GM23338 (cell line): ENCODE measurements around the gene ETAA1. TPM values are rescaled to one million over a fixed set of nuclear protein-coding genes. Genes with fewer than 3 reads are reported as not detected.
A peak's percentile ranks its signal among the peaks of the same experiment; 100 is the strongest.

Experiments used
- ATAC-seq: fragments of 200-7000 bp; cut with Tn5 transposase; 3 replicates; pipeline ENCODE4 v1.9.1; 2020
- DNase-seq: peaks from one replicate; pipeline ENCODE4 v3.0.0-alpha.2; 2015; ENCODE audit warnings: low spot score
- H2AFZ ChIP-seq: fragments of 200-600 bp; sonication (generic); 2 replicates; pipeline ENCODE4 v1.8.0; 2016; ENCODE audit warnings: antibody characterized with exemption, mild to moderate bottlenecking, moderate library complexity
- H3F3A ChIP-seq: fragments of 200-600 bp; sonication (generic); replicated peaks from 2 replicates; pipeline ENCODE4 v1.8.0; 2017; ENCODE audit warnings: antibody characterized with exemption, mixed run types, low read depth
- H3K27ac ChIP-seq: fragments of 200-600 bp; sonication (generic); 2 replicates; pipeline ENCODE4 v1.6.1; 2016; ENCODE audit warnings: low read depth
- H3K27me3 ChIP-seq: fragments of 200-600 bp; sonication (generic); 2 replicates; pipeline ENCODE4 v1.8.0; 2016; ENCODE audit warnings: mild to moderate bottlenecking, mixed run types, moderate library complexity; ENCODE audit not compliant: insufficient read depth
- H3K36me3 ChIP-seq: fragments of 200-600 bp; sonication (generic); 2 replicates; pipeline ENCODE4 v1.8.0; 2016; ENCODE audit warnings: mild to moderate bottlenecking; ENCODE audit not compliant: insufficient read depth
- H3K4me1 ChIP-seq: fragments of 200-600 bp; sonication (generic); 2 replicates; pipeline ENCODE4 v1.8.0; 2016; ENCODE audit warnings: mild to moderate bottlenecking, moderate library complexity; ENCODE audit not compliant: insufficient read depth
- H3K4me2 ChIP-seq: fragments of 200-600 bp; sonication (generic); 2 replicates; pipeline ENCODE4 v1.7.1; 2017; ENCODE audit warnings: mixed run types
- H3K4me3 ChIP-seq: fragments of 200-600 bp; sonication (generic); 2 replicates; pipeline ENCODE4 v1.6.1; 2016; ENCODE audit warnings: mixed run types
- H3K79me2 ChIP-seq: fragments of 200-600 bp; sonication (generic); replicated peaks from 2 replicates; pipeline ENCODE4 v1.8.0; 2017; ENCODE audit warnings: mild to moderate bottlenecking; ENCODE audit not compliant: insufficient read depth
- H3K9me2 ChIP-seq: fragments of 200-600 bp; sonication (generic); 2 replicates; pipeline ENCODE4 v1.8.0; 2017; ENCODE audit not compliant: insufficient read depth
- H4K20me1 ChIP-seq: fragments of 200-600 bp; sonication (generic); replicated peaks from 2 replicates; pipeline ENCODE4 v1.8.0; 2017; ENCODE audit warnings: mild to moderate bottlenecking; ENCODE audit not compliant: insufficient read depth
- H3K27ac Mint-ChIP-seq: 2 replicates; pipeline ENCODE4 v1.8.0; 2020; ENCODE audit warnings: inconsistent platforms, mild to moderate bottlenecking, moderate library complexity, mixed read lengths
- H3K27me3 Mint-ChIP-seq: 3 replicates; pipeline ENCODE4 v1.8.0; 2022; ENCODE audit warnings: low read depth, mild to moderate bottlenecking, moderate library complexity, mixed read lengths, inconsistent platforms; ENCODE audit not compliant: insufficient read depth, poor library complexity
- H3K36me3 Mint-ChIP-seq: 3 replicates; pipeline ENCODE4 v1.8.0; 2021; ENCODE audit warnings: low read depth, mild to moderate bottlenecking, inconsistent platforms, moderate library complexity, mixed read lengths
- H3K4me1 Mint-ChIP-seq: 3 replicates; pipeline ENCODE4 v1.8.0; 2020; ENCODE audit warnings: mild to moderate bottlenecking, inconsistent platforms, mixed read lengths
- H3K4me3 Mint-ChIP-seq: 3 replicates; pipeline ENCODE4 v1.8.0; 2021; ENCODE audit warnings: moderate library complexity, mild to moderate bottlenecking, inconsistent platforms, mixed read lengths
- H3K9me3 Mint-ChIP-seq: 3 replicates; pipeline ENCODE4 v1.8.0; 2020; ENCODE audit warnings: moderate library complexity, mild to moderate bottlenecking, inconsistent platforms, mixed read lengths
- CREB1 ChIP-seq: fragments of 250-450 bp; sonication (Bioruptor Pico); IDR thresholded peaks from 2 replicates; pipeline ENCODE4 v1.5.0; 2020; ENCODE audit warnings: low read depth, mild to moderate bottlenecking, moderate library complexity
- EZH2 ChIP-seq: fragments of 200-600 bp; sonication (generic); IDR thresholded peaks from one replicate; pipeline ENCODE4 v1.8.0; 2017; ENCODE audit warnings: antibody characterized with exemption, mild to moderate bottlenecking, low read depth; ENCODE audit not compliant: unreplicated experiment
- EZH2phosphoT487 ChIP-seq: fragments of 200-600 bp; sonication (generic); IDR thresholded peaks from one replicate; pipeline ENCODE4 v1.8.1; 2018; ENCODE audit warnings: antibody characterized with exemption; ENCODE audit not compliant: unreplicated experiment
- JUNB ChIP-seq: IDR thresholded peaks from one replicate; pipeline ENCODE4 v1.6.1; 2016; ENCODE audit warnings: antibody characterized with exemption; ENCODE audit not compliant: unreplicated experiment
- NANOG ChIP-seq: IDR thresholded peaks from 2 replicates; pipeline ENCODE4 v1.6.1; 2016; ENCODE audit warnings: antibody characterized with exemption, borderline replicate concordance
- POLR2AphosphoS5 ChIP-seq: IDR thresholded peaks from 2 replicates; pipeline ENCODE4 v1.6.1; 2016; ENCODE audit warnings: antibody characterized with exemption, low read depth
- STAT1 ChIP-seq: IDR thresholded peaks from one replicate; pipeline ENCODE4 v1.6.1; 2016; ENCODE audit warnings: antibody characterized with exemption; ENCODE audit not compliant: unreplicated experiment
- ZNF114 ChIP-seq: fragments of 250-450 bp; sonication (Bioruptor Pico); IDR thresholded peaks from 2 replicates; pipeline ENCODE4 v1.5.0; 2020; ENCODE audit warnings: mild to moderate bottlenecking, moderate library complexity
- ZNF331 ChIP-seq: fragments of 250-450 bp; sonication (Bioruptor Pico); IDR thresholded peaks from 2 replicates; pipeline ENCODE4 v1.5.0; 2020; ENCODE audit warnings: low read depth, mild to moderate bottlenecking, moderate library complexity
- polyA plus RNA-seq: library from polyadenylated mRNA; unstranded; fragments of >200 nt; fragmentation: Nextera tagmentation; extraction: Ambion mirVana; gene quantifications from 2 replicates; pipeline ENCODE4 v1.2.1, GENCODE V29; 2016
- total RNA-seq: library from RNA; depleted of rRNA; stranded (reverse); fragments of >200 nt; shearing (Covaris generic); gene quantifications from 2 replicates; pipeline ENCODE4 v1.2.3, GENCODE V29; 2014
- TF ChIP-seq, protein P1 (sequence below): IDR thresholded peaks from one replicate; pipeline ENCODE4 v1.6.1; 2018; ENCODE audit warnings: antibody characterized with exemption; ENCODE audit not compliant: unreplicated experiment
- TF ChIP-seq, protein P2 (sequence below): IDR thresholded peaks from 2 replicates; pipeline ENCODE4 v1.6.1; 2016; ENCODE audit warnings: antibody characterized with exemption
- TF ChIP-seq, protein P3 (sequence below), 2 experiments: fragments of 200-600 bp in 1 of 2; sonication (generic) in 1 of 2; conservative IDR thresholded peaks; 2 replicates each; pipeline versions ENCODE4 v1.5.1 to v1.6.1; 2016 to 2017; ENCODE audit warnings: antibody characterized with exemption in 2 of 2, low read depth in 2 of 2, mild to moderate bottlenecking in 2 of 2, moderate library complexity in 1 of 2

The ETAA1 gene
- total and polyA plus RNA-seq, 2 experiments from 2014 or later, result 22.2 to 45.5 TPM

DNA sequence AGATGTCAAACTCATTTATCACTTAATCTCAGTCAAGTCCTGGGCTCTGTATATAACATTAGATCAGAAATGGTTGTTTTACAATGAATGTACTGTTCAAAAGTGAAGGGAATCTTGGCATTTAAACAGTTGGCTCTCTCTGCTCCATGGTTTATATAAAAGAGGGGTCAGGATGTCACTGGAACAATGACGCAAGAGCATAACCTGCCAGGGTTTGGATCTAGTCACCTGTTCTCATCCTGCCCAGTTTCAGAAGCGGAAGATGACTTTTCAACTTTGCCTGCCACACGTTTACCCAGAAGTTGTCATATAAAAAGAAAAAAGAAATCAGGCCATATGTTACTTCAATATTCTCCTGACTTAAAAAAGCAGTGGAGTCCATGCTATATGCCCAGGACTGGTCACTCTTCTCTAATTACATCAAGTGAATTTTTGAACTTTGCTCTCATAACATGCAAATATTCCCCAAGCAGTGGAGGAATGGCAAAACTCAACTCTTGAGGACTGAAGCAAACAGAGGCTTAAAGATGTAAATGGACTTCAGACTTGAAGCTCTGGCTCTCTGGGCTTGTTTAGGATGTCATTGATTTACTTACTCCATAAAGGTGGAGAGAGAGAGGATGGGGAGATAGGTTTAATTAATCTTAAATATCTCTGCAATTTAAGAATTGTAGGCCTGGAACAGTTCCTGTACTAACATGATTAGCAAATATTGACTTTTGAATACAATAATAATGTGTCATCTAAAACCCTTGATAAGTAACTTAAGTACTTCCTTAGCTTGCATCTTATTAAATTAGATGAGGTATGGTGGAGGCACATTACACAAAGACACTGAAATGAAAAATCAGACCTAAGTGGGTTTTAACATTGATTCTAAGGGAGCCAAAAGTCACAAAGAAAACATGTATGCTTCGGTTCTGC is 58.3 kb downstream of the ETAA1 start:
- H3K4me1 ChIP-seq, result no peaks in the 10 kb centered on the region
- H4K20me1 ChIP-seq, result no peaks in the 10 kb centered on the region
- Mint-ChIP-seq H3K36me3 (no peaks in the 10 kb centered on the region), H3K27ac (no peak overlapping the region), H3K27me3 (no peaks in the 10 kb centered on the region), H3K4me3 (no peak overlapping the region), H3K4me1 (peaks cover 8% of the 10 kb centered on the region; the same call in 2 of the 3 replicates), H3K9me3 (no peaks in the 10 kb centered on the region)
- H3K27me3 ChIP-seq, result no peaks in the 10 kb centered on the region
- TF ChIP-seq JUNB (no peak), CREB1 (CRISPR knock-in tag) (no peak), EZH2phosphoT487 (no peak), EZH2 (no peak), POLR2AphosphoS5 (no peak), ZNF331 (no peak)
- TF ChIP-seq, protein P1, sequence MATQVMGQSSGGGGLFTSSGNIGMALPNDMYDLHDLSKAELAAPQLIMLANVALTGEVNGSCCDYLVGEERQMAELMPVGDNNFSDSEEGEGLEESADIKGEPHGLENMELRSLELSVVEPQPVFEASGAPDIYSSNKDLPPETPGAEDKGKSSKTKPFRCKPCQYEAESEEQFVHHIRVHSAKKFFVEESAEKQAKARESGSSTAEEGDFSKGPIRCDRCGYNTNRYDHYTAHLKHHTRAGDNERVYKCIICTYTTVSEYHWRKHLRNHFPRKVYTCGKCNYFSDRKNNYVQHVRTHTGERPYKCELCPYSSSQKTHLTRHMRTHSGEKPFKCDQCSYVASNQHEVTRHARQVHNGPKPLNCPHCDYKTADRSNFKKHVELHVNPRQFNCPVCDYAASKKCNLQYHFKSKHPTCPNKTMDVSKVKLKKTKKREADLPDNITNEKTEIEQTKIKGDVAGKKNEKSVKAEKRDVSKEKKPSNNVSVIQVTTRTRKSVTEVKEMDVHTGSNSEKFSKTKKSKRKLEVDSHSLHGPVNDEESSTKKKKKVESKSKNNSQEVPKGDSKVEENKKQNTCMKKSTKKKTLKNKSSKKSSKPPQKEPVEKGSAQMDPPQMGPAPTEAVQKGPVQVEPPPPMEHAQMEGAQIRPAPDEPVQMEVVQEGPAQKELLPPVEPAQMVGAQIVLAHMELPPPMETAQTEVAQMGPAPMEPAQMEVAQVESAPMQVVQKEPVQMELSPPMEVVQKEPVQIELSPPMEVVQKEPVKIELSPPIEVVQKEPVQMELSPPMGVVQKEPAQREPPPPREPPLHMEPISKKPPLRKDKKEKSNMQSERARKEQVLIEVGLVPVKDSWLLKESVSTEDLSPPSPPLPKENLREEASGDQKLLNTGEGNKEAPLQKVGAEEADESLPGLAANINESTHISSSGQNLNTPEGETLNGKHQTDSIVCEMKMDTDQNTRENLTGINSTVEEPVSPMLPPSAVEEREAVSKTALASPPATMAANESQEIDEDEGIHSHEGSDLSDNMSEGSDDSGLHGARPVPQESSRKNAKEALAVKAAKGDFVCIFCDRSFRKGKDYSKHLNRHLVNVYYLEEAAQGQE, result no peak
- H3F3A ChIP-seq, result no peaks in the 10 kb centered on the region
- no peak overlapping the region for H3K4me2 ChIP-seq
- H3K4me3 ChIP-seq, result no peak overlapping the region
- H3K79me2 ChIP-seq, result no peaks in the 10 kb centered on the region
- ATAC-seq, result no peak
- H3K27ac ChIP-seq, result no peak overlapping the region
- H3K9me2 ChIP-seq, result peaks cover 5% of the 10 kb centered on the region; the same call in 1 of the 2 replicates
- peak; percentile 6 for DNase-seq
- H2AFZ ChIP-seq, result no peak overlapping the region
- no peaks in the 10 kb centered on the region for H3K36me3 ChIP-seq

DNA sequence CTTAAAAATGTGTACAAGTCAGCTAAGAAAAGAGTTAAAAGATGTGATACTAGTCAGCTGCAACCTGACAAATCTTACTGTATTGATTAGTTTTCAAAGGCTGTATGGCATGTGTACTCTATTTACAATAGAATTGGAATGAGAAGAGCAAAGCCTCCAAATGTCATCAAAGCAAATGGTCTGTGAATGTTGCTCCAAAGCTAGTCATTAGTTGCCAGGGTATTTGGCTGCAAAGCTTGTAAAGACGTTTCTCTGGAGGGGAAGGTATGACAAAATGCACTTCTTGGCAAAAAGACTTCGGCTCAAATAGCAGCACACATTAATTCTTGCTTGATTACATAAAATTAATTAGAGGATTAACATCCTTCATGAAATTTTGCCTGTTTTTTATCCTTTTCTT is 59.3 kb downstream of the ETAA1 start:
- no peak overlapping the region for H2AFZ ChIP-seq
- Mint-ChIP-seq H3K4me3 (no peak overlapping the region), H3K27me3 (no peaks in the 10 kb centered on the region), H3K36me3 (no peaks in the 10 kb centered on the region), H3K27ac (no peak overlapping the region), H3K4me1 (peaks cover 8% of the 10 kb centered on the region; the same call in 2 of the 3 replicates), H3K9me3 (no peaks in the 10 kb centered on the region)
- H3K4me2 ChIP-seq, result no peak overlapping the region
- no peaks in the 10 kb centered on the region for H3K9me2 ChIP-seq
- no peaks in the 10 kb centered on the region for H3K4me1 ChIP-seq
- no peaks in the 10 kb centered on the region for H3K36me3 ChIP-seq
- no peak for ATAC-seq
- no peaks in the 10 kb centered on the region for H3K79me2 ChIP-seq
- no peaks in the 10 kb centered on the region for H3K27me3 ChIP-seq
- H4K20me1 ChIP-seq, result no peaks in the 10 kb centered on the region
- no peaks in the 10 kb centered on the region for H3F3A ChIP-seq
- H3K27ac ChIP-seq, result no peak overlapping the region
- DNase-seq, result no peak
- TF ChIP-seq EZH2 (no peak), POLR2AphosphoS5 (no peak), ZNF114 (CRISPR knock-in tag) (no peak), JUNB (no peak), CREB1 (CRISPR knock-in tag) (no peak), STAT1 (no peak), NANOG (no peak)
- TF ChIP-seq, protein P1, result no peak
- TF ChIP-seq, protein P2, sequence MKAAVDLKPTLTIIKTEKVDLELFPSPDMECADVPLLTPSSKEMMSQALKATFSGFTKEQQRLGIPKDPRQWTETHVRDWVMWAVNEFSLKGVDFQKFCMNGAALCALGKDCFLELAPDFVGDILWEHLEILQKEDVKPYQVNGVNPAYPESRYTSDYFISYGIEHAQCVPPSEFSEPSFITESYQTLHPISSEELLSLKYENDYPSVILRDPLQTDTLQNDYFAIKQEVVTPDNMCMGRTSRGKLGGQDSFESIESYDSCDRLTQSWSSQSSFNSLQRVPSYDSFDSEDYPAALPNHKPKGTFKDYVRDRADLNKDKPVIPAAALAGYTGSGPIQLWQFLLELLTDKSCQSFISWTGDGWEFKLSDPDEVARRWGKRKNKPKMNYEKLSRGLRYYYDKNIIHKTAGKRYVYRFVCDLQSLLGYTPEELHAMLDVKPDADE, result no peak
- TF ChIP-seq, protein P3, sequence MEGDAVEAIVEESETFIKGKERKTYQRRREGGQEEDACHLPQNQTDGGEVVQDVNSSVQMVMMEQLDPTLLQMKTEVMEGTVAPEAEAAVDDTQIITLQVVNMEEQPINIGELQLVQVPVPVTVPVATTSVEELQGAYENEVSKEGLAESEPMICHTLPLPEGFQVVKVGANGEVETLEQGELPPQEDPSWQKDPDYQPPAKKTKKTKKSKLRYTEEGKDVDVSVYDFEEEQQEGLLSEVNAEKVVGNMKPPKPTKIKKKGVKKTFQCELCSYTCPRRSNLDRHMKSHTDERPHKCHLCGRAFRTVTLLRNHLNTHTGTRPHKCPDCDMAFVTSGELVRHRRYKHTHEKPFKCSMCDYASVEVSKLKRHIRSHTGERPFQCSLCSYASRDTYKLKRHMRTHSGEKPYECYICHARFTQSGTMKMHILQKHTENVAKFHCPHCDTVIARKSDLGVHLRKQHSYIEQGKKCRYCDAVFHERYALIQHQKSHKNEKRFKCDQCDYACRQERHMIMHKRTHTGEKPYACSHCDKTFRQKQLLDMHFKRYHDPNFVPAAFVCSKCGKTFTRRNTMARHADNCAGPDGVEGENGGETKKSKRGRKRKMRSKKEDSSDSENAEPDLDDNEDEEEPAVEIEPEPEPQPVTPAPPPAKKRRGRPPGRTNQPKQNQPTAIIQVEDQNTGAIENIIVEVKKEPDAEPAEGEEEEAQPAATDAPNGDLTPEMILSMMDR (conservative IDR thresholded peaks at IDR 0.05; ENCODE audit: low read depth in 2 of 2), result no peak
- no peak overlapping the region for H3K4me3 ChIP-seq
